ENCODE data around the gene SLC12A1. TPM values are rescaled to one million over a fixed set of nuclear protein-coding genes. Genes with fewer than 3 reads are reported as not detected.

Gene SLC12A1
- total RNA-seq, 2 donors from 2014 or later, result not detected

DNA sequence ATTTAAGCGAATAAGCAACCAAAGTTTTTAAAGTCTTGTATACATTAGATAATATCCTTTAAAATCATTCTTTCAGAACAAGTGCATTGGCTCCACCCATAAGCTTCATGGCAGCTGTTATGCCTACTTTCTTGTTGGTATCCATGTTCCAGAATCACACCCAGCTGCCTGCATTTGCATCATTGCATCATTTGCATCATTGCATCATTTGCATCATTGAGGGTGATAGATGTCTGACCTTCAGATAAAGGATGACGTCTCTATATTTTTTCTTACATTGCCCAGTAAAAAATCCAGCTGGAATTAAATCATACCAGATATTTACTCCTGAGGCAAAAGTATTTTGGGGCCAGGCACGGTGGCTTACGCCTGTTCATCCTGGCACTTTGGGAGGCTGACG is 42.3 kb downstream of the SLC12A1 start:
- no peaks in the 10 kb centered on the region for H3K36me3 ChIP-seq
- H3K4me3 ChIP-seq, result no peak overlapping the region
- no peaks in the 10 kb centered on the region for H3K27me3 ChIP-seq (replicated peaks; ENCODE audit: insufficient read depth)
- TF ChIP-seq, protein P1, sequence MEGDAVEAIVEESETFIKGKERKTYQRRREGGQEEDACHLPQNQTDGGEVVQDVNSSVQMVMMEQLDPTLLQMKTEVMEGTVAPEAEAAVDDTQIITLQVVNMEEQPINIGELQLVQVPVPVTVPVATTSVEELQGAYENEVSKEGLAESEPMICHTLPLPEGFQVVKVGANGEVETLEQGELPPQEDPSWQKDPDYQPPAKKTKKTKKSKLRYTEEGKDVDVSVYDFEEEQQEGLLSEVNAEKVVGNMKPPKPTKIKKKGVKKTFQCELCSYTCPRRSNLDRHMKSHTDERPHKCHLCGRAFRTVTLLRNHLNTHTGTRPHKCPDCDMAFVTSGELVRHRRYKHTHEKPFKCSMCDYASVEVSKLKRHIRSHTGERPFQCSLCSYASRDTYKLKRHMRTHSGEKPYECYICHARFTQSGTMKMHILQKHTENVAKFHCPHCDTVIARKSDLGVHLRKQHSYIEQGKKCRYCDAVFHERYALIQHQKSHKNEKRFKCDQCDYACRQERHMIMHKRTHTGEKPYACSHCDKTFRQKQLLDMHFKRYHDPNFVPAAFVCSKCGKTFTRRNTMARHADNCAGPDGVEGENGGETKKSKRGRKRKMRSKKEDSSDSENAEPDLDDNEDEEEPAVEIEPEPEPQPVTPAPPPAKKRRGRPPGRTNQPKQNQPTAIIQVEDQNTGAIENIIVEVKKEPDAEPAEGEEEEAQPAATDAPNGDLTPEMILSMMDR (IDR thresholded peaks at IDR 0.05), result no peak
- TF ChIP-seq POLR2A (IDR thresholded peaks at IDR 0.05) (no peak), POLR2AphosphoS5 (IDR thresholded peaks at IDR 0.05) (no peak)
- H3K9me3 ChIP-seq, result no peaks in the 10 kb centered on the region
- WGBS, result 96% methylated on average over 5 of the region's 5 CpGs
- no peak for DNase-seq (ENCODE audit: low spot score)
- intact Hi-C loops (cut with DNase I), result no loop called here
- H3K27ac ChIP-seq, result no peak overlapping the region
- H3K4me1 ChIP-seq (replicated peaks), result no peaks in the 10 kb centered on the region

DNA sequence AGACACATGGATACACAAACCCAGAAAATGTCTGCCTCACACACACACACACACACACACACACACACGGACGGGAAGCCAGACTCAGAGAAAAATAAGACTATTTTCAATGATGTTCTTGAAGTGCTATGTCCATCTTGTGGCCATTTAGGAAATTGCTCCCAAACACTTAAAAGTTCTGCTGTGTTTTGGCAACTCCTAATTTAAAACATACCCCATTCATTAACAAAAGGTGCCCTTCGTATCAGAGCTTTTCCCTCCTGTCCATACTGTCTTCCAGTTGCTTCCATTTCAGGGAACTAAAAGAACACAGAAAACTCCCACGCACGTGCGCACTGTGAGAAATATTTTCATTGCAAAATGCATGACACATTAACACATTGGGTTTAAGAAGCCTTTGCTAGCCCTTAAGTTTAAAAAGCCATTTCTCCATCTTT is 44.6 kb downstream of the SLC12A1 start:
- no peaks in the 10 kb centered on the region for H3K9me3 ChIP-seq
- intact Hi-C loops (cut with DNase I), result loop anchor here (10.0 kb wide), 2 partner anchors 226 to 1056 kb away; no protein-coding TSS in a partner anchor
- H3K27me3 ChIP-seq (replicated peaks; ENCODE audit: insufficient read depth), result no peaks in the 10 kb centered on the region
- H3K27ac ChIP-seq, result no peak overlapping the region
- peak; percentile 25 for DNase-seq (ENCODE audit: low spot score)
- H3K36me3 ChIP-seq, result no peaks in the 10 kb centered on the region
- 31% methylated on average over 6 of the region's 6 CpGs for WGBS
- TF ChIP-seq POLR2AphosphoS5 (IDR thresholded peaks at IDR 0.05), result no peak
- TF ChIP-seq, protein P1 (IDR thresholded peaks at IDR 0.05), result peak in 3 of 4 experiments; percentile 58 to 71 (median 66)
- no peak overlapping the region for H3K4me3 ChIP-seq
- H3K4me1 ChIP-seq (replicated peaks), result no peaks in the 10 kb centered on the region

DNA sequence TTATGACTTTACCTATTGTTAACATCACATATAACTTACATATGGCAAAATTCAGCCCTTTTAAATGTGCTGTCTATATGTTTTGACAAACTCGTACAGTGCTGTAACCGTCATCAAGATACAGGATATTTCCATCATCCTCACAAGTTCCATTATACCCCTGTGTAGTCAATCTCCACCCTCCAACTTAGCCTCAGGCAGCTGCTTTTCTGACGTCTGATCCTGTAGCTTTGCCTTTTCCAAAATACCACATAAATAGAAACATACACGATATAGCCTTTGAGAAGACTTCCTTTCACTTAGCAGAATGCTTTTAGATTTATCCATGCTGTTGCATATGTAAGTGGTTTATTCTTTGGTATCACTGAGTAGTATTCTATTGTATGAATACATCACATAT is 47.1 kb downstream of the SLC12A1 start:
- Histone ChIP-seq H3K4me3 (no peak overlapping the region), H3K36me3 (no peaks in the 10 kb centered on the region), H3K4me1 (replicated peaks) (no peaks in the 10 kb centered on the region), H3K9me3 (no peaks in the 10 kb centered on the region), H3K27ac (no peak overlapping the region), H3K27me3 (replicated peaks; ENCODE audit: insufficient read depth) (no peaks in the 10 kb centered on the region)
- TF ChIP-seq POLR2A (IDR thresholded peaks at IDR 0.05) (no peak), POLR2AphosphoS5 (IDR thresholded peaks at IDR 0.05) (no peak)
- TF ChIP-seq, protein P1 (IDR thresholded peaks at IDR 0.05), result no peak
- intact Hi-C loops (cut with DNase I), result loop anchor here (10.0 kb wide), 2 partner anchors 228 to 1058 kb away; no protein-coding TSS in a partner anchor
- WGBS, result 59% methylated on average over 4 of the region's 4 CpGs
- no peak for DNase-seq (ENCODE audit: low spot score)

DNA sequence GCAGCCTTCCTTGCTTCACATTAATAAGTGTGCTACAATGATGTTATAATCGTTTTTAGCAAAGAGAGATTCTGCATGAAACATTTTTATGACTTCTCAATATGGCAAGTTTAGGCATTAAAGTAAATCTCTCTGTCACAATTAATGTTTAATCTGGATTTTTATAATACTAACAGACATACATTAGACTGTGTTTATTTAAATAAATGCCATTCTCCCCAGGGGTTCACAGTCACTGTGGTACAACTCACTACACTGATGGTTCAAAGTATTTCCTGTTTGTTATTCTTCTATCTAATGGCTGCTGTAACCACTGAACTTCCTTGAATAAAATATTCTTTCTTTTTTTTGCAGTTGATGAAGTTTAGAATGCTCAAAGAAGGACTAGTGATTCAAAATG is 59.0 kb downstream of the SLC12A1 start:
- Histone ChIP-seq H3K9me3 (no peaks in the 10 kb centered on the region), H3K27me3 (replicated peaks; ENCODE audit: insufficient read depth) (no peaks in the 10 kb centered on the region), H3K27ac (no peak overlapping the region), H3K4me1 (replicated peaks) (no peaks in the 10 kb centered on the region), H3K4me3 (no peak overlapping the region), H3K36me3 (no peaks in the 10 kb centered on the region)
- DNase-seq (ENCODE audit: low spot score), result no peak
- TF ChIP-seq POLR2A (IDR thresholded peaks at IDR 0.05), result no peak
- TF ChIP-seq, protein P1 (IDR thresholded peaks at IDR 0.05), result no peak
- TF ChIP-seq POLR2AphosphoS5 (IDR thresholded peaks at IDR 0.05), result no peak
- intact Hi-C loops (cut with DNase I), result no loop called here
- 16% methylated on average over 1 of the region's 1 CpG for WGBS

DNA sequence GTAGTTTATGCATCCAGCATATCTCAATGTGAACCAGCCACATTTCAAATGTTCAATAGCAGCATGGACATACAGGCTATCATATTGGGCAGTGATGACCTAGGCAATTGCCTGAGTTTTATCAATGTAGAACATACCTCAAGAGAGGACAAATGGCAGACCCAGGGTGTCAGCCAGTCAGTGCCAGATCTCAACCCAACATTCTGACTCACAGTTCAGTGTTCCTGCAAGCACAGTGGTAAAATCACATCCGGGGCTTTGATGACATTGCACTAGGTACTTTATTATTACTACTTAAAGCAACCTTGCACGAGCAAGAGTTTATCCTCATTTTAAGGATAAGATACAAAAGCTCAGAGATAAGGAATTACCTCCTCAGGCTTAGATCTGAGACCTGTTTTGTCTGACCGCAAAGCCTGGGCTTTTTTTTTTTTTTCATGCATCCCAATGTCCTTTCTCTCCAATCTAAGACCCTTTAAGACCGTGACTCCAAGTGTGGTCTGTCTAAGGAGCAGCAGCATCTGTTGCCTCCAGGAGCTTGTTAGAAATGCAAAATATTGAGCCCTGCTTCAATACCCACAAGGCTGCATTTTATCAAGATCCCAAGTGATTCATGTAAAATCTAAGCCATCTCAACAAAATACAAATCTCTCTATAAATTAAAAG is 60.1 kb downstream of the SLC12A1 start:
- H3K9me3 ChIP-seq, result no peaks in the 10 kb centered on the region
- no peak overlapping the region for H3K4me3 ChIP-seq
- H3K4me1 ChIP-seq (replicated peaks), result no peaks in the 10 kb centered on the region
- H3K27me3 ChIP-seq (replicated peaks; ENCODE audit: insufficient read depth), result no peaks in the 10 kb centered on the region
- no peak for DNase-seq (ENCODE audit: low spot score)
- intact Hi-C loops (cut with DNase I), result no loop called here
- H3K36me3 ChIP-seq, result no peaks in the 10 kb centered on the region
- WGBS, result 65% methylated on average over 4 of the region's 4 CpGs
- no peak overlapping the region for H3K27ac ChIP-seq
- TF ChIP-seq, protein P1 (IDR thresholded peaks at IDR 0.05), result no peak
- TF ChIP-seq POLR2A (IDR thresholded peaks at IDR 0.05) (no peak), POLR2AphosphoS5 (IDR thresholded peaks at IDR 0.05) (no peak)
